ENCODE results near the gene TTC1.
A peak's percentile ranks its signal among the peaks of the same experiment; 100 is the strongest.
"Not testable (repeated sequence)": the region's sequence is repeated elsewhere in the genome, so short reads cannot be mapped to it uniquely, and the experiment has no call there.

TTC1 gene

DNA sequence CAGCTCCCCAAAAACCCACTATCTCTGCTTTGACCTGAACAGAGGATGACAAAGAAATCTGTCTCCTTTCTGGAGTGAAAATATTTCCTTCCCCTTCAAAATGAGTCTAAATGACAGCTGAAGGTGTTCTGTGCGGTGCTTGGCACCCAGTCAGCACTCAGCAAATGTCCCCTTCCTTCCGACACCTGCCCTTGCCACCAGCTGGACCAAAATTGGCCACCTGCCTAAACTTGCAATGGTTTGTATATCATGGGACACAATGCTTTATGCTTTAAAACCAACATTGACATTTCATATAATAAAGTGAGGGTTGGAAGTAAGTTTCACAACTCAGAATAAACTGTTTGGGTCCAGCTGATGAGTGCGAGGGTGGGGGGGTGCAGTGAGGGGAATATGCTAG lies 7.5 kb upstream of the TTC1 start:
- DNase-seq (ENCODE audit: low spot score), result no peak

DNA sequence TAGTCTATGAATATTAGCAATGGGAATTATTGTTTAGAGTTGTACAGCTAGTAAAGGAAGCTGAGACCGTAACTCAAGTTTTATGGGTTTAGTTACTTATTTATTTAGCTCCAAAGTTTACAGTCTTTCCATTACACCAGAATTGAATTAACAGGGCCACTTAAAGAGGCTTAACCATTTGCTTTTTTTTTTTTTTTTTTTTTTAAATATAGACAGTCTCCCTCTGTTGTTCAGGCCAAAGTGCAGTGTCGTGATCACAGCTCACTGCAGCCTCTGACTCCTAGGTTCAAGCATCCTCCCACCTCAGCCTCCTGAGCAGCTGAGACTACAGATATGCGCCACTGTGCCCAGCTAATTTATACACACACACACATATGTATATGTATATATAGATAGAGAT lies 1.4 kb upstream of the TTC1 start:
- DNase-seq (ENCODE audit: low spot score), result no peak

DNA sequence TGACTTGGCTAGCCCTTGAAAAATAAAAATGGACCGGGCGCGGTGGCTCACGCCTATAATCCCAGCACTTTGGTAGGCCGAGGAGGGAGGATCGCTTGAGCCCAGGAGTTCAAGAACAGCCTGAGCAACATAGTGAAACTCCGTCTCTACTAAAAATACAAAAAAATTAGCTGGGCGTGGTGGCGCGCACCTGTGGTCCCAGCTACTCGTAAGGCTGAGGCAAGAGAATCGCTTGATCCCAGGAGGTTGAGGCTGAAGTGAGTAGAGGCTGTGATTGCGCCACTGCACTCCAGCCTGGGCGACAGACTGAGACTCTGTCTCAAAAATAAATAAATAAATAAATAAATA lies 436 bp upstream of the TTC1 start:
- DNase-seq (ENCODE audit: low spot score), result not testable (repeated sequence)

DNA sequence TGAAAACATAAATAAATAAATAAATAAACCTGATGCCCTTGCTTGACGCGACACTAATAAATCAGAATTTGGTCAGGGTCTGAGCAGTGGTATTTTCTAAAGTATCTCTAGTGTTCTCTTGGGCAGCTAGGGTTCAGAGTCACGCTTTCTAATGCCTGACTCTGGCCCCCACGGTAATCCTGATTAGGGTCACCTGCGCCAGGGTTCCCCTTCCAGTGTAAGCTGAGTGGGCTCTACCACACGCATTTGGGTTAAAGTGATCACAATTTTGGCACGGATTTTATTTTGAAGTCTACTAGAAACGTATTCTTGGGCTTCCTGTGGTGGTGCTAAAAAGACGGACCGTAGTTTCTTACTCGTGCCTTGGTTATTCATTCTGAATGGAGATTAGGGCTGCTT lies 651 bp downstream of the TTC1 start:
- no peak for DNase-seq (ENCODE audit: low spot score)

DNA sequence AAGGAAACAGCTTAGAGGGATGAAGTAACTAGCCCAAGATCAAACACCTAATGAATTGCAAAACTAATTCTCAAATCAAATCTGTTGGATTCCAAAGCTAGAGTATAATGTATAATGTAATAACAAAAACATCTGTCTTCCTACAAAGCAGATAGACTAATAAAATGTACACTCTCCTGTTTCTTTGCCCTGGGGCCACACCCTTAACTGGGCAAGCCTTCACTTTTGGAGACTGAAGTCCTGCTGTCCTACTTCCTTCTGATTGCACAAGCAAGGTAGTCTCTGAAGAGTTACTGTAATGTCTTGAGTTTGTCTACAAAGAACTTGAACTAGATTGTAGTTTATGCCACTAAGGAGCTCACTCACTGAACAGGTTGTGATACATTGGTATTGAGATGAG lies 2.5 kb downstream of the TTC1 start:
- no peak for DNase-seq (ENCODE audit: low spot score)

DNA sequence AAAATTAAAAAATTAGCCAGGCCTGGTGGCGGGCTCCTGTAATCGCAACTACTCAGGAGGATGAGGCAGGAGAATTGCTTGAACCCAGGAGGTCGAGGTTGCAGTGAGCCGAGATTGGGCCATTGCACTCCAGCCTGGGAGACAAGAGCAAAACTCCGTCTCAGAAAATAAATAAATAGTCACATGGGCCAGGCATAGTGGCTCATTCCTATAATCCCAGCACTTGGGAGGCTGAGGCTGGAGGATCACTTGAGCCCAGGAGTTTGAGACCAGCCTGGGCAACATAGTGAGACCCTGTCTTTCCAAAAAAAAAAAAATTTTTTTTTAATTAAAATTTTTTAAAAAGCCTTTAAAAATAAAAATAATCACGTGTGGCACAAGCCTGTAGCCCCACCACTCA lies 5.3 kb downstream of the TTC1 start:
- DNase-seq (ENCODE audit: low spot score), result not testable (repeated sequence)

DNA sequence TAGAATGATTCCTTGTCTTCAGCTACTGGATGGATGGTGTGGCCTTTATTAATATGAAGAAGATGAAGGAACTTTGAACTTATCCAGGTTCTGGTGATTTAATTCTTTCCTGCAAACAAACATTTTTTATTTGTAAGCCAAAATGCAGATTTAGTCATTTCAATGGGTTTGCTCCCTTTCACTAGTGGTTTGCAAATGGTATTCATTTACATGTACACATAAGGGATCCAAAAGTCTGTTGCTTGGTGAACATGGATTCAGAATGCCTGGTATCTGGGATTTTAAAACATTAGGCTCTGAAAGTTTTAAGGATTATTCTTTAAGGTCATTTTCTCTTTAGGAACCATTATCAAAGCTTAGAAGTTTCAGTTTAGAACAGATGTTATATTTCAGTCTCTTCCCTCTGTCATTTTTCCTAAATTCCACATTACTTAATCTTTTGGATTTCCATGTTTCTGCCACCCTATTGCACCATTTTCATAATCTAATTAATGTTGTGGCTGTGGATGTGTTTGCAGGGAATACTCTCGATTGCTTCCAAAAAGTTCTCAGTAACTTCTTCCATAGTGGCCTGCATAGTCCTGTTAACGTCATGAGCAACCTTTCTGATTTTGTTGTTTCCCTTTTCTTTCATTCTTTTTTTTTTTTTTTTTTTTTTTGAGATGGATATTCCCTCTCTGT lies 10.1 kb downstream of the TTC1 start:
- DNase-seq (ENCODE audit: low spot score), result no peak

DNA sequence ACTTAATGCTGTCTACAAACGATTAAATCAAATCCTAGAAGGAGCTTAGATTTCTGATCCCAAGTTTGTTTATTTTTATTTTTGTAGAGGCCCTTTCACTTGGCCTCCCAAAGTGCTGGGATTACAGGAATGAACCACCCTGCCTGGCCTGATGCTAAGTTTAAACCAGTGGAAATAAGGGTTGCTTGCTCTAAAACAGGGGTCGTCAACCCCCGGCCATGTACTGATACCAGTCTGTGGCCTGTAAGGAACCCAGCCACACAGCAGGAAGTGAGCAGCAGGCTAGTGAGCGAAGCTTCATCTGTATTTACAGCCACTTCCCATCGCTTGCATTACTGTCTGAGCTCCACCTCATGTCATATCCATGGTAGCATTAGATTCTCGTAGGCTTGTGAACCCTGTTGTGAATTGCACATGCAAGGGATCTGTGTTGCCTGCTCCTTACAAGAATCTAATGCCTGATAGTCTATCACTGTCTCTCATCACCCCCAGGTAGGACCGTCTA lies 11.4 kb downstream of the TTC1 start:
- no peak for DNase-seq (ENCODE audit: low spot score)

DNA sequence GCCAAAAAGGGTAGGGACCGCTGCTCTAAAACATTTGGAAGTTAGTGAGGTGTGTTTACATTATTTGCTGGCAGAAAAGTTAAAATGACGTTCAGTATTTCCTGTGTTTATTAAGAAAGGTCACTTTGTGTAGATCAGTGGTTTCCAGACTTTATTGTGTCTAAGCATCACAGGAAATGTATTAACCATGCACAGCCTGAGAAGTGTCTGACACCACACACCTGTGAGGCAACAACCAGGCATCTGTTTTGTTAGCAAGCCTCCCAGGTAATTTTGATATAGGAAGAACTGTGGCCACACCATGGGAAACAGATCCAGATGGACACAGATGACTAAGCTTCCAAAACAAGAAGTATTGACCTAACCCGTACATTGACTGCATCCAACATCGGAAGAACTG lies 12.0 kb downstream of the TTC1 start:
- no peak for DNase-seq (ENCODE audit: low spot score)

DNA sequence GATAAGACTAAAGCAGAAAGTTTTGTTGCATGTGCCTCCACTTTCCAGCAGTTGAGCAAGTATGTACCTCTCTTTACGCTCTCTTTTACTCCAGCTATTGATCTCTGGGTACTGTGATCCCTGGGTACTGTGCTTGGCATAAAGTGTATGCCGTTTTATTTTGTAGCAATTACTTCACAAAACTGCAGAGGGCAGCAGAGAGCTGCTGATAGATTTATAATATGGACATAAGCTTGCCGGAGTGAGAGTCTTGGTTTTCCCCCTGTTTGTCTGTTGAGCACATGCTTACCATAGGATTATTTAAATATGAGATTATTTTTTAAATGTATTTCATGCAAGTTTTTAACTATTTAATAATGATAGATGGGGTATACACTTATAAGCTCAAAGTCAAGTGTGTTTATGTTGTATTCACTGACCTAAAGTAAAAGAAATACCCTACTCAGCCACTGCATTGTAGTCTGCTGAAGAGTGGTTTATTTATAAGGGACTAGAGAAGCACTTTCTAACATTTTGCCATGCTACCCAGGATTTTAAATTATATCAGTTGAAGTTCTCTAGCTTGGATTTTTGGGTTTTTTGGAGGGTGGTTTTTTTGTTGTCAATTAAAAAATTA lies 13.0 kb downstream of the TTC1 start:
- DNase-seq (ENCODE audit: low spot score), result peak; percentile 62

DNA sequence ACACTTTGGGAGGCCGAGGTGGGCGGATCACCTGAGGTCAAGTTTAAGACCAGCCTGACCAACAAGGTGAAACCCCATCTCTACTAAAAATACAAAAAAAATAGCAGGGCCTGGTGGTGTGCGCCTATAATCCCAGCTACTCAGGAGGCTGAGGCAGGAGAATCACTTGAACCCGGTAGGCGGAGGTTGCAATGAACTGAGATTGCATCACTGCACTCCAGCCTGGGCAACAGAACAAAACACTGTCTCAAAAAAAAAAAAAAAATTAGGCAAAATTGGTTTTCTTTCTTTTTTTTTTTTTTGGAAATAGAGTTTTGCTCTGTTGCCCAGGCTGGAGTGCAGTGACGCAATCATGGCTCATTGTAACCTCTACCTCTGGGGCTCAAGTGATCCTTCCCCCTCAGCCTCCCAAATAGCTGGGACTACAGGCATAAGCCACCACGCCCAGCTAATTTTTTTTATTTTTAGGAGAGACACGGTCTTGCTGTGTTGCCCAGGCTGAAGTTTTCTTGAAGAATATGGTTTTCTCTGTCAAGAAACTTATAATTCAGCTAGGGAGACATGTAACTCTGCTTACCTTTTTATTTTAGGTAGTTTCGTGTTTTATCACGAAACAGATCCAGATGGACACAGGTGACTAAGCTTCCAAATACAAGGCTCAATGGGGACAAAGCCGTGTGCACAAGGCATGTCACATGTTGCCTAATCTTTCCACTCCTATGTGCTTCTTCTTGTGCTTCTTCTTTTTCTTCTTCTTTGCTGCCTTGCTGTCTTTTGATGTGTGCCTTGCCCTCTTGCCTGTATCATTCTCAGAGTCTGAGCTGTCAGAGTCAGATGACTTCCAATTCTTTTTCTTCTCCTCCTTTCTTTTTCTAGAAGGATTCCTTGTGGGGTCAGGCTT lies 14.3 kb downstream of the TTC1 start:
- DNase-seq (ENCODE audit: low spot score), result no peak

DNA sequence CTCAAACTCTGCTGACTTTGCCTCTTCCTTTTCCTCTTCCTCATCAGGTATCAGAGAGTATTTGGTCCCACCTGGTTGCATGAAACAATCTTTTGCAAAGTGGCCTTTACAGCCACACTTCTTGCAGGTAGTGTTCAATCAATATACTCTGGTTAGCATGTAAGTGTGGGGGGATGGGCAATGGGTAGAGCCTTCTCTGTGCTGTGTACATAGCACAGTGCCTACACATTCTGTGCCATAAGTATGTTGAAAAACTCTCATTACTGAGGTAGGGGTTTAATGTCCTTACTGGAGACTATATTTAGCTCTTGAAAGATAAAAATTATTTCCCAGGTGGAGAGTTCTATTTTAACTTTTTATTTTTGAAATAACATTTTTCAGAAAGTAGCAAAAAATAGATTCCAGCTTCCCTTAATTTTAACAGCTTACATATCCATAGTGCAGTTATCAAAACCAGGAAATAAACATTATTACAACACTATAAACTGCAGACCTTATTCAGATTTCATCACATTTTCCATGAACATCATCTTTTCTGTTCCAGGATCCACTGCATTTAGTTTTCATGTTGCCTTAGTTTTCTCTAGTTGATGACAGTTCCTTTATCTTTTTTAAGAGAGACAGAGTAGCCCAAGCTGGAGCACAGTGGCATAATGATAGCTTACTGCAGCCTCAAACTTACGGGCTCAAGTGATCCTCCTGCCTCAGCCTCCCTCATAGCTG lies 15.1 kb downstream of the TTC1 start:
- no peak for DNase-seq (ENCODE audit: low spot score)

DNA sequence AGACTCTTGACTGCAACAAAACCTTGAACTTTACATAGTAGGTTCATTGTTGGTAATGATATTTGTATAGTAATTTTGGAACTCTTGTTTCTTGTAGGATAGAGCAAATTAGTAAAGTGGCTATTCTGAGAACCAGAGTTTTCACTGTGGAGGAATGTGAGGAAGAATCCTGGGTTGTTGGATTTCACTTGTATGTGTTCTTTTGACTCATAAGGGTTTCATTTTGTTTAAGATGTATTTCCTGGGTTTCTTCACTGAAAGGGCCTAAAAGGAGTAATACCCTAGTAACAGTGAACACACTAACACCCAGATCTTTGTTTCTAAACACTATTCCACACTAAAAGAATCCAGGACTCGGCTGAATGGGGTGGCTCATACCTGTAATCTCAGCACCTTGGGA lies 20.1 kb downstream of the TTC1 start:
- no peak for DNase-seq (ENCODE audit: low spot score)

DNA sequence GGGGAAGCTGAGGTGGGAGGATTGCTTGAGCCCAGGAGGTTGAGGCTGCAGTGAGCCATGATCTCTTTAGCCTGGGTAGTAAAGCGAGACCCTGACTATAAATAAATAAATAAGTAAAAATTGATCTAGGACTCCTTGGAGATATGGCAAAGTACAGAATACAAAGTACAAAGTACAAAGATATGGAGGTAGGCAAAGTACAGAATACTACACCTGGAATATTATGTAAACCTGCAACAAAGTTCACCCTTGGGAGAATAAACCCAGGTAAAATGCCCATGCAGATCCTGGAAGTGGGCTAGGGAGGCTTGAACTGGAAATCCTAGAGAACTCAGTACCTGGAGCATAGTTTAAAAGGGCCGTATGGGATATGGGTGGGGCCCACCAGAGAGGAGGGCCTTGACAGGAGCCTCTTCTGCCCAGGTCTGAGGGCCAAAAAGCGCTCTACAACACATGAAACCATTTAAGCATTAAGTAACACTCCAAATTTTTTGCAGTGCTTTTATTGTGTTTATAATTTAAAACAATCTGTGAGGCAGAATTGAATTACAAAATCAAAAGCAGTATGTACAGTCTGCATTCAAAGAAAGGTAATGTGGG lies 20.7 kb downstream of the TTC1 start:
- DNase-seq (ENCODE audit: low spot score), result no peak

DNA sequence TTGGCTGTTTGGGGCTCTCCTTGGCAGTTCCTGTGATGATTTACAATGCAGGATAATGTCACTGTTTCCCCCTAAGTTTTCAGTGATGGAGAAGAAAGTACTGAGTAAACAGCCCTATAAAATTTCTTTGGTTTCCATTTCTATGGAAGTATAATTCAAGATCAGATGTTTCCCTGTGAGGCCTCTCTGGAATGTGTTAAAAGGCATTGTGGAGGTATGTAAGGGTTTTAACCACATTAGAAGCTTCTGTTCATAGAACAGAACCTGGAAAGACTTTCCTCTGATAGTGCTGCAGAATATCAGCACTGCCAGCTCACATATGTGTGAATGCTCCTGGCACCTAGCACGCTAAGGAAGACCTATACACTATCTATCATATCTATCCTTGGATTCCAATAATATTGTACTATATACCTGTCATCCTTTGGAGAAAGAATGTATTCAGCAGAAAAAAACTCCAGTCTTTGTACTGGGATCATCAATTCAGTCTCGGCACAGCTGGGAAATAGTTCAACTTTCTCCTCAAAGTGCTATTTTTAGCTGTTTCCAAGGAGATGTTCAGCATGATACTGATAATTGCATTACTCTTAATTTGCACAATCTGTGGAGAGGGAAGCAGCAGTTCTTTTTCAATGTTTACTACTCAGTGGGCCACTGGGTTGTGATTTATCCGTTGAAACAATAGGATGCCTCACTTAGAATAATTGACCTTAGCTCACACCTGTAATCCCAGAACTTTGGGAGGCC lies 21.9 kb downstream of the TTC1 start:
- peak; percentile 37 for DNase-seq (ENCODE audit: low spot score)

DNA sequence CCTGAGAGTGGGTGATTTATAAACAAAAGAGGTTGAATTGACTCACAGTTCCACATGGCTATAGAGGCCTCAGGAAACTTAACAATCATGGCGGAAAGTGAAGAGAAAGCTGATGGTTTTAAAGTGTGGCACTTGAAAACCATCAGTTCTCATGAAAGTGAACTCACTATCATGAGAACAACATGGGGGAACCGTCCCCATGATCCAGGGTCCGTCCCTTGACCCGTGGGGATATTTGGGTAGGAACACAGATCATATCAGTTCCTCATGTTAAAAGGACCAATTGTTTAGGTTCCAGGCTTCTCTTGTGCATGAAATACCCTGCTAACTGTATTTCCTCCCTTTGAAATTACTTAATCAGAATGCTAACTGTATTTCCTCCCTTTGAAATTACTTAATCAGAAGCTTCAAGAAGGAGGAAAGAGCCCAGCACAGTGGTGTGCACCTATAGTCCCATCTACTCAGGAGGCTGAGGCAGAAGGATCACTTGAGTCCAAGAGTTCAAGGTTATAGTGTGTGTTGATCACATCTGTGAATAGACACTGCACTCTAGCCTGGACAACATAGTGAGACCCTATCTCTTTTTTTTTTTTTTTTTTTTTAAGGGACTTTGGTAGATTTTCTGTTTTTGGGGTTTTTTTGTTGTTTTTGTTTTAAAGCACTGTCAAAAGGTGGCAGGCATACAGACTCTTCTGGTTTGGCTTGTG lies 24.8 kb downstream of the TTC1 start:
- no peak for DNase-seq (ENCODE audit: low spot score)

DNA sequence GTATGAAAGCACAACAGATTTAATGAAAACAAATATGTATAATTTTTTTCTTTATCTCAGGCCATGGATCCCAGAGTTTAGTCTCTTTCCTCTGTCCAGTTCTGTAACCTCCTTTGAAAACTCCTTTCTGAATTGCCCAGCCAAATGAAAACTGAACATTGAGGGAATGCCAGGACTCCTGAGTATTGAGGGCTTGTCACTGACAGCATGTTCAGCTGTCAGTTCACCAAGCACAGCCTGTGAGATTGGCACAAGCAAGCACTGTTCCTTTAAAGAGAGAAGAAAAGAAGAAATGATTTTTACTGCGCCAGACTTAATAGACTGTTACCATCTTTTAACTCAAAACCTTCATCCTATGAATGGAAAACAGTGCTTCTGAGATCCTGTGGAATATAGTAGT lies 27.3 kb downstream of the TTC1 start:
- no peak for DNase-seq (ENCODE audit: low spot score)

DNA sequence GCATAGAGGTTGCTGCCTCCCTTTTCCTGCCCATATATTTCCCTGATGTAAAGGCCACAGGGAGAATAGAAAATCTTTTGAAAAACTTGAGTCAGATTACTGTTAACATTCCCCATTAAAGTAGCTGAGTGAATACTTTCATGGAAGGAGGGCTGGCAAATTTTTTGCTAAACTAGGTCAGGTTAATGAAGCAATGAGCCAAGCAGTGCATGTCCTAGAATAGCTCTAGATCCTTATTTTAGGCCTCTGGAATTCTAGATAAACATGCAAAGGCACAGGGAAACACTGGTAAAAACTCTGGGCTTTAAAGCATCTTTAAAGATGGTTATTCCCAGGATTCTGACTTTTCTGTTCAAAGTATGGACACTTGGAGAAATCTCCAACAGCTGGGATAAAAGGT lies 27.9 kb downstream of the TTC1 start:
- no peak for DNase-seq (ENCODE audit: low spot score)

DNA sequence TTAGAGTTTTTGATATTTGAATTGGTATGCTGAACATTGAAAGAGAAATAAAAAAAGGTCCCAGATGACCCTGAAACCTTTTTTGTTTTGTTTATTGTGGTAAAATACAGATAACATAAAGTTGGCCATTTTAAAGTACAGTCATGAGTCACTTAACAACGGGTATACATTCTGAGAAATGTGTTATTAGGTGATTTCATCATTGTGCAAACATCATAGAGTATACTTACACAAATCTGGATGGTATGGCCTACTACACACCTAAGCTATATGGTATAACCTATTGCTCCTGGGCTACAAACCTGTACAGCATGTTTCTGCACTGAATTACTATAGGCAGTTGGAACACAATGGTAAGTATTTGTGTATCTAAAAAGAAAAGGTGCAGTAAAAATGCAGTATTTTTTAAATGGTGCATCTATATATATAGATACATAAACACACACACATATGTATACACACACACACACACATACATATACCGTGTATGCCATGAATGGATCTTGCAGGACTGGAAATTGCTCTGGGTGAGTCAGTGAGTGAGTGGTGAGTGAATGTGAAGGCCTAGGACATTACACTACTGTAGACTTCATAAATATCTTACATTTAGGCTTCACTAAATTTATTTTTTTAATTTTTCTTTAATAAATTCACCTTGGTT lies 31.0 kb downstream of the TTC1 start:
- no peak for DNase-seq (ENCODE audit: low spot score)

DNA sequence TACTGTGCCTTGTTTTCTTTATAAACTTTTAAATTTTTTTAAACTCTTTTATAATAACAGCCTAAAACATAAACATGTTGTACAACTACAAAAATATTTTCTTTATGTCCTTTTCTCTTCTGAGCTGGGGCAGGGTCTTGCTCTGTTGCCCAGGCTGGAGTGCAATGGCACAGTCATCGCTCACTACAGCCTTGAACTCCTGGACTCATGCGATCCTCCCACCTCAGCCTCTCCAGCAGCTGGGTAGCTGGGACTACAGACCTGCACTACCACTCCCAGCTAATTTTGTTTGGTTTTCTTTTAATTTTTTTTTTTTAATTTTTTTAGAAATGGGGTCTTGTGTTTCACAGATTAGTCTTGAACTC lies 31.5 kb downstream of the TTC1 start:
- no peak for DNase-seq (ENCODE audit: low spot score)

Data from AG08395 (cell line).